ENCODE results near the gene CITED2.

Gene CITED2

GRCh38 chr6:139325686-139326085 is 48.8 kb downstream of the CITED2 start:
- DNase-seq: no peak

DNA sequence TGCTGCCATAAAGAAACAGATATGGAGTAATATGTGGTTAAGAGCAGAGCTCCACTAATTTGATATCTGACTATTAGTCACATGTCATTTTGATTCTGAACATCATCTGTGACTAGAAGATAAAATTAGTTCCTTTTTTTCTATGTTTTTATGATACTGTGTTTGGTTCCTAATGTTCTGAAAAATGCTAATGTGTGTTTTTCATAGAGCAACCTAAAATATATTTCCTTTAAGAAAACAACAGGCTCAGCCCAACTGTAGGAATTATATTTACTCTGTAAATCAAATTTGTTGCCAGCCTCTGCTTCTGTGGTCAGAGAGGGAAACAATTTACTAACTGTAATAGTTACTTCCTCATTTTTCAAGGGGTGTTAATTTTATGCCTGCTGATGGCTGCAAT is 49.3 kb downstream of the CITED2 start:
- DNase-seq: no peak

- no peak for DNase-seq
Measured at GRCh38 chr6:139324301-139324555, 50.2 kb downstream of the CITED2 start.

GRCh38 chr6:139323511-139324300 is 50.7 kb downstream of the CITED2 start:
- DNase-seq: no peak

All from COR-L47 (cell line).